Mucosa of descending colon (tissue), 3 donors: ENCODE data around the gene KAT6B. TPM values are rescaled to one million over a fixed set of nuclear protein-coding genes. Genes with fewer than 3 reads are reported as not detected.
A peak's percentile ranks its signal among the peaks of the same experiment; 100 is the strongest.
"Not testable (repeated sequence)": the region's sequence is repeated elsewhere in the genome, so short reads cannot be mapped to it uniquely, and the experiment has no call there.

ENCODE experiments used
- ATAC-seq: fragments of 200-7000 bp; cut with Tn5 transposase; one replicate; pipeline ENCODE4 v1.9.1; 2020; ENCODE audit warnings: mild to moderate bottlenecking, moderate library complexity
- DNase-seq, 3 donors: peaks; one replicate each; pipeline ENCODE4 v3.0.0-alpha.2; 2020
- H3K36me3 ChIP-seq: fragments of 200-600 bp; one replicate; pipeline ENCODE4 v1.8.0; 2021; ENCODE audit warnings: low read depth, mild to moderate bottlenecking
- H3K4me1 ChIP-seq: fragments of 200-600 bp; one replicate; pipeline ENCODE4 v1.8.0; 2021; ENCODE audit warnings: low read depth, mild to moderate bottlenecking
- H3K4me3 ChIP-seq: fragments of 200-600 bp; one replicate; pipeline ENCODE4 v1.8.0; 2021; ENCODE audit warnings: mild to moderate bottlenecking
- H3K9me3 ChIP-seq: fragments of 200-600 bp; one replicate; pipeline ENCODE4 v1.8.0; 2021; ENCODE audit warnings: mild to moderate bottlenecking
- CTCF ChIP-seq: fragments of 200-600 bp; IDR thresholded peaks from one replicate; pipeline ENCODE4 v1.8.0; 2022; ENCODE audit warnings: antibody characterized with exemption, mild to moderate bottlenecking
- intact Hi-C, 2 donors: fragments of 100-400 bp; cut with DNase I in 1 of 2; cut with micrococcal nuclease in 1 of 2; formaldehyde crosslinking; loops; one replicate each; pipeline versions ENCODE4 v1.11.0 to v1.11.1; 2022; cut with DNase I, micrococcal nuclease
- long read RNA-seq, 2 donors: library from polyadenylated mRNA; unstranded; transcript quantifications; one replicate each; pipeline ENCODE4 v2.0.0, GENCODE V29; 2019 to 2021
- total RNA-seq, 3 donors: library from RNA; stranded (reverse); fragmentation: NEBNext Ultra II Directional in 2 of 3; extraction: Animal tissue kit (Norgen Biotek cat#: 25700) in 2 of 3; gene quantifications; one replicate each; pipeline versions ENCODE4 v1.2.1 to v1.2.4, GENCODE V29; 2021 to 2023
- donor health status: DM: no; HTN: no; CAD: no; lungs with moderate emphysema.
- donor health status: DM: no; HTN: no; CAD: no.
- donor health status: DM: no; HTN: yes; CAD: no.

KAT6B gene
- 10 to 100 TPM; 29.5 to 60.5 (median 39.3) TPM for total RNA-seq
- long read RNA-seq, donor 1, partial matches to known transcripts: 3 of 11 reads
- long read RNA-seq, donor 1, other reads (novel, unspliced or antisense): 7 of 11 reads
- long read RNA-seq, donor 2, partial matches to known transcripts: 6 of 10 reads
- long read RNA-seq, donor 2, other reads (novel, unspliced or antisense): 4 of 10 reads

- peaks cover 20% of the 10 kb centered on the region for H3K4me1 ChIP-seq
- DNase-seq (peak; percentile 100), ATAC-seq (peak; percentile 87)
- no peaks in the 10 kb centered on the region for H3K9me3 ChIP-seq
- TF ChIP-seq CTCF: no peak
- H3K4me3 ChIP-seq: peak within 1 kb of the TSS; percentile 57
- intact Hi-C loops: no loop called here
- H3K36me3 ChIP-seq: peaks cover 4% of the 10 kb centered on the region
Observed at GRCh38 chr10:74826142-74827044, at the start of gene KAT6B. Gene KAT6B, plus strand, starts transcription at chr10:74826600. Its CDS starts 16,258 bp downstream, at chr10:74842858.

- Histone ChIP-seq H3K36me3 (no peaks in the 10 kb centered on the region), H3K4me1 (no peaks in the 10 kb centered on the region), H3K9me3 (peaks cover 4% of the 10 kb centered on the region), H3K4me3 (no peak overlapping the region)
- ATAC-seq (no peak), DNase-seq (no peak)
- intact Hi-C loops: no loop called here
- TF ChIP-seq CTCF: no peak
Observed at GRCh38 chr10:74778436-74779094, 47.8 kb upstream of the KAT6B start.

GRCh38 chr10:74781870-74782269 lies 44.5 kb upstream of the KAT6B start:
- intact Hi-C loops, ATAC-seq, H3K4me1 ChIP-seq, H3K36me3 ChIP-seq, DNase-seq, H3K4me3 ChIP-seq, H3K9me3 ChIP-seq: not testable (repeated sequence)

- Histone ChIP-seq H3K9me3 (no peaks in the 10 kb centered on the region), H3K36me3 (no peaks in the 10 kb centered on the region), H3K4me3 (no peak overlapping the region), H3K4me1 (no peaks in the 10 kb centered on the region)
- no peak for ATAC-seq
- no peak for TF ChIP-seq CTCF
- DNase-seq: no peak
- intact Hi-C loops: no loop called here
Observed at GRCh38 chr10:74784462-74784861, 41.9 kb upstream of the KAT6B start.

- intact Hi-C loops: no loop called here
- Histone ChIP-seq H3K4me3 (no peak overlapping the region), H3K9me3 (no peaks in the 10 kb centered on the region), H3K36me3 (no peaks in the 10 kb centered on the region), H3K4me1 (no peaks in the 10 kb centered on the region)
- no peak for DNase-seq
- no peak for ATAC-seq
- no peak for TF ChIP-seq CTCF
Observed at GRCh38 chr10:74786126-74786525, 40.3 kb upstream of the KAT6B start.

DNA sequence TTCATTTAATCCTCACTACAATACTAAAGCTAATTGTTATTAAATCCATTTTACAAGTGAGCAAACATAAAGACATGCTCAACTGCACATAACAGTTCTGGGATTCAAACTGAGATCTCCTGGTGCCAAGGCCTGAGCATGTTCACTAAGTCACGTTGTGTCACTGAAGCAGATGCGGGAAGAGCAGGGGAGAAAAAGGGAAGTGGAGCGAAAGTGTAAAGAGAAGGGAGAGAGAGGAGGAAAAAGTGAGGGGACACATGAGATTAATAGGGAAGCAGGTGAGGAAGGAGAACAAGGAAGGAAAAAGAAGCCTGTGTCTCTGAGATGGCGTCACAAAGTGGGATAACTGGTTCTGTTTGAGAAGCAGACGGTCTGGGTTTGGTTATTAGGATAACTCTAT lies 38.9 kb upstream of the KAT6B start:
- Histone ChIP-seq H3K36me3 (no peaks in the 10 kb centered on the region), H3K9me3 (no peaks in the 10 kb centered on the region), H3K4me3 (no peak overlapping the region), H3K4me1 (no peaks in the 10 kb centered on the region)
- ATAC-seq (no peak), DNase-seq (no peak)
- TF ChIP-seq CTCF: no peak
- intact Hi-C loops: no loop called here

DNA sequence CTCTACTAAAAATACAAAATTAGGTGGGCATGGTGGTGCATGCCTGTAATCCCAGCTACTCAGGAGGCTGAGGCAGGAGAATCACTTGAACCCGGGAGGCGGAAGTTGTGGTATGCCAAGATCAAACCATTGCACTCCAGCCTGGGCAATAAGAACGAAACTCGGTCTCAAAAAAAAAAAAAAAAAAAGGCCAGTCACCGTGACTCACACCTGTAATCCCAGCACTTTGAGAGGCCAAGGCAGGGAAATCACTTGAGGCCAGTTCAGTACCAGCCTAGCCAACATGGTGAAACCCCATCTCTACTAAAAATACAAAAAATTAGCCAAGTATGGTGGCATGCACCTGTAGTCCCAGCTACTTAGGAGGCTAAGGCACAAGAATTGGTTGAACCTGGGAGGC lies 34.4 kb upstream of the KAT6B start:
- intact Hi-C loops: not testable (repeated sequence)

More for the DNA sequence above, 34.4 kb upstream of the KAT6B start:
- not testable (repeated sequence) for H3K4me3 ChIP-seq, H3K36me3 ChIP-seq, DNase-seq, ATAC-seq, H3K4me1 ChIP-seq, H3K9me3 ChIP-seq
